ENCODE results near the gene DIP2B.

Gene DIP2B

DNA sequence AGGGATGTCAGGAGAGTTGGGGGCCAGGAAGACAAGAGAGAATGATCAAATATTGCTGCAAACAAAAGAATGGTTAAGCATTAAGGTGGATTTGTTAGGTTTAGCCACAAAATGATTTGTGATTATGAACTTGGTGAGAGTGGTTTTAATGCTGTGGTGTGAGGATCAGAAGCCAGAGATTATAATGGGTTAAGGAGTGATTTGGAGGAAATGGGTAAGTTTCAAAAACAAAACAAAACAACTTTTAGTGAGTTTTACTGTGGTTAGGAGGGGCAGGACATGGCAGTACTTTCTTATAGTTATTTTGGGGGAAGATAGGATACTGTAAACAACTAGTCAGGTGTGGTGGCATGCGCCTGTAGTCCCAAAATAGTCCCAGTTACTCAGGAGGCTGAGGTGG is 24.0 kb downstream of the DIP2B start:
- H4K20me1 ChIP-seq (ENCODE audit: insufficient read depth, low read length), result no peaks in the 10 kb centered on the region; the same call in 1 of the 2 replicates
- H3K4me3 ChIP-seq (ENCODE audit: low read length), result no peak overlapping the region
- H3K9me3 ChIP-seq (ENCODE audit: insufficient read depth, low read length), result no peaks in the 10 kb centered on the region
- H3K4me2 ChIP-seq (ENCODE audit: low read length), result no peak overlapping the region
- TF ChIP-seq EZH2phosphoT487 (IDR thresholded peaks at IDR 0.05; ENCODE audit: low read depth), result no peak
- TF ChIP-seq, protein P1, sequence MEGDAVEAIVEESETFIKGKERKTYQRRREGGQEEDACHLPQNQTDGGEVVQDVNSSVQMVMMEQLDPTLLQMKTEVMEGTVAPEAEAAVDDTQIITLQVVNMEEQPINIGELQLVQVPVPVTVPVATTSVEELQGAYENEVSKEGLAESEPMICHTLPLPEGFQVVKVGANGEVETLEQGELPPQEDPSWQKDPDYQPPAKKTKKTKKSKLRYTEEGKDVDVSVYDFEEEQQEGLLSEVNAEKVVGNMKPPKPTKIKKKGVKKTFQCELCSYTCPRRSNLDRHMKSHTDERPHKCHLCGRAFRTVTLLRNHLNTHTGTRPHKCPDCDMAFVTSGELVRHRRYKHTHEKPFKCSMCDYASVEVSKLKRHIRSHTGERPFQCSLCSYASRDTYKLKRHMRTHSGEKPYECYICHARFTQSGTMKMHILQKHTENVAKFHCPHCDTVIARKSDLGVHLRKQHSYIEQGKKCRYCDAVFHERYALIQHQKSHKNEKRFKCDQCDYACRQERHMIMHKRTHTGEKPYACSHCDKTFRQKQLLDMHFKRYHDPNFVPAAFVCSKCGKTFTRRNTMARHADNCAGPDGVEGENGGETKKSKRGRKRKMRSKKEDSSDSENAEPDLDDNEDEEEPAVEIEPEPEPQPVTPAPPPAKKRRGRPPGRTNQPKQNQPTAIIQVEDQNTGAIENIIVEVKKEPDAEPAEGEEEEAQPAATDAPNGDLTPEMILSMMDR (IDR thresholded peaks at IDR 0.05; ENCODE audit: low read depth, low read length), result no peak
- no peak overlapping the region for H3K9ac ChIP-seq (ENCODE audit: low read length)
- H3K79me2 ChIP-seq (ENCODE audit: low read length), result peaks cover 11% of the 10 kb centered on the region; the same call in 1 of the 2 replicates
- H3K36me3 ChIP-seq (replicated peaks; ENCODE audit: low read depth, low read length), result peaks cover 9% of the 10 kb centered on the region
- no peak overlapping the region for H3K27ac ChIP-seq (ENCODE audit: low read length)
- no peaks in the 10 kb centered on the region for H3K27me3 ChIP-seq (ENCODE audit: low read depth, low read length)
- H2AFZ ChIP-seq (ENCODE audit: low read depth, low read length), result no peak overlapping the region
- H3K4me1 ChIP-seq (ENCODE audit: low read length), result peaks cover 28% of the 10 kb centered on the region

GRCh38 chr12:50529345-50529744 is 24.6 kb downstream of the DIP2B start:
- Histone ChIP-seq H3K27me3 (ENCODE audit: low read depth, low read length) (no peaks in the 10 kb centered on the region), H3K36me3 (replicated peaks; ENCODE audit: low read depth, low read length) (peaks cover 11% of the 10 kb centered on the region), H3K9me3 (ENCODE audit: insufficient read depth, low read length) (no peaks in the 10 kb centered on the region), H3K79me2 (ENCODE audit: low read length) (peaks cover 11% of the 10 kb centered on the region; the same call in 1 of the 2 replicates), H3K27ac (ENCODE audit: low read length) (no peak overlapping the region), H3K9ac (ENCODE audit: low read length) (no peak overlapping the region), H2AFZ (ENCODE audit: low read depth, low read length) (no peak overlapping the region), H3K4me1 (ENCODE audit: low read length) (peaks cover 28% of the 10 kb centered on the region), H3K4me2 (ENCODE audit: low read length) (no peak overlapping the region), H3K4me3 (ENCODE audit: low read length) (no peak overlapping the region), H4K20me1 (ENCODE audit: insufficient read depth, low read length) (no peaks in the 10 kb centered on the region; the same call in 1 of the 2 replicates)
- TF ChIP-seq EZH2phosphoT487 (IDR thresholded peaks at IDR 0.05; ENCODE audit: low read depth), result no peak
- TF ChIP-seq, protein P1 (IDR thresholded peaks at IDR 0.05; ENCODE audit: low read depth, low read length), result no peak

DNA sequence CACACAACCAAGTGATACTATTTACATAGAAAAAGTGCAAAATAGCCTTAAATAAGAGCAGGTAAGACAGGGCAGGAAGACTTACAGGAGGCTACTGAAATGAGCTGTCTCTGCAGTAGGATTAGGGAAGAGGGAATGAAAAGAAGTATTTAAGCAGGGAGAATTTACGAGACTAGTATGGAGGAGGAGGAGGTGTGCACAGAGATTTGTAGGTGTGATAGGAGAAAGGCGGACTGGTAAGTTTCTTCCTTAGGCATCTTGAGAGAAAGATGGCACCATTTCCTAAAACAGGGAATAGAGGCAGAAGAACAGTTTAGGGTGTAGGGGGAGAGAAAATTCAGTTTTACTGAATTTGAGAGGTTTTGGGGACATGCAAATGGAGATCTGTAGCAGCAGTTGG is 25.7 kb downstream of the DIP2B start:
- peaks cover 11% of the 10 kb centered on the region; the same call in 1 of the 2 replicates for H3K79me2 ChIP-seq (ENCODE audit: low read length)
- peaks cover 11% of the 10 kb centered on the region for H3K36me3 ChIP-seq (replicated peaks; ENCODE audit: low read depth, low read length)
- no peak overlapping the region for H3K27ac ChIP-seq (ENCODE audit: low read length)
- no peaks in the 10 kb centered on the region for H3K27me3 ChIP-seq (ENCODE audit: low read depth, low read length)
- peaks cover 33% of the 10 kb centered on the region for H3K4me1 ChIP-seq (ENCODE audit: low read length)
- H3K9me3 ChIP-seq (ENCODE audit: insufficient read depth, low read length), result no peaks in the 10 kb centered on the region
- TF ChIP-seq, protein P1 (IDR thresholded peaks at IDR 0.05; ENCODE audit: low read depth, low read length), result no peak
- no peak for TF ChIP-seq EZH2phosphoT487 (IDR thresholded peaks at IDR 0.05; ENCODE audit: low read depth)
- no peak overlapping the region for H2AFZ ChIP-seq (ENCODE audit: low read depth, low read length)
- H3K9ac ChIP-seq (ENCODE audit: low read length), result no peak overlapping the region
- H3K4me3 ChIP-seq (ENCODE audit: low read length), result no peak overlapping the region
- no peaks in the 10 kb centered on the region; the same call in 1 of the 2 replicates for H4K20me1 ChIP-seq (ENCODE audit: insufficient read depth, low read length)
- no peak overlapping the region for H3K4me2 ChIP-seq (ENCODE audit: low read length)

DNA sequence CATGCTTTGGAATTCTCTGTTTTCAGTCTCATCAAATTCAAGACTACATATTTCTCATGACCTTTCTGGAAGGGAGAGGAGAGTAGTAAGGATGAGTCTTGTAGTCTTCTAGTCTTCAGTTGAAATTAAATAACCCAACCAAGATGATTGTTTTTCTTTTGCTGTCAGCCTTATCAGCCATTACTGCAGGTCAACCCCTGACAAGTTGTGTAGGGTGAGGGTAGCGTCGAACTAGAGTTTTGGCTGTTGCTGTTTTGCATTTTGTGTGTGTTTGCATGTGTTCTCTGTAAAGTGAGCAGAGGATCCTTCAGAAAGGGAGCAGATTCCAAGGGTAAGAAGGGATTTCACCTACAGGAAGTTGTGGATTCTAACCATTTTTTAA is 28.4 kb downstream of the DIP2B start:
- Histone ChIP-seq H3K4me1 (ENCODE audit: low read length) (peaks cover 36% of the 10 kb centered on the region), H3K4me2 (ENCODE audit: low read length) (no peak overlapping the region), H3K36me3 (replicated peaks; ENCODE audit: low read depth, low read length) (peaks cover 11% of the 10 kb centered on the region), H2AFZ (ENCODE audit: low read depth, low read length) (no peak overlapping the region), H3K79me2 (ENCODE audit: low read length) (peaks cover 13% of the 10 kb centered on the region; the same call in 1 of the 2 replicates), H3K4me3 (ENCODE audit: low read length) (no peak overlapping the region), H4K20me1 (ENCODE audit: insufficient read depth, low read length) (no peaks in the 10 kb centered on the region; the same call in 1 of the 2 replicates), H3K9me3 (ENCODE audit: insufficient read depth, low read length) (no peaks in the 10 kb centered on the region), H3K27ac (ENCODE audit: low read length) (0 out of 2 replicates have a peak overlapping the region, but pooled peaks have one; percentile 15), H3K27me3 (ENCODE audit: low read depth, low read length) (no peaks in the 10 kb centered on the region), H3K9ac (ENCODE audit: low read length) (no peak overlapping the region)
- TF ChIP-seq, protein P1 (IDR thresholded peaks at IDR 0.05; ENCODE audit: low read depth, low read length), result no peak
- no peak for TF ChIP-seq EZH2phosphoT487 (IDR thresholded peaks at IDR 0.05; ENCODE audit: low read depth)

Measured in OCI-LY3 (cell line).